NCI-H2107 (cell line): Measurements from ENCODE around the gene PPIL4.
"Not testable (repeated sequence)": the region's sequence is repeated elsewhere in the genome, so short reads cannot be mapped to it uniquely, and the experiment has no call there.

Source experiments
- DNase-seq: peaks from one replicate; lab custom pipeline; 2025; lab: John Stamatoyannopoulos, UW

Gene PPIL4

DNA sequence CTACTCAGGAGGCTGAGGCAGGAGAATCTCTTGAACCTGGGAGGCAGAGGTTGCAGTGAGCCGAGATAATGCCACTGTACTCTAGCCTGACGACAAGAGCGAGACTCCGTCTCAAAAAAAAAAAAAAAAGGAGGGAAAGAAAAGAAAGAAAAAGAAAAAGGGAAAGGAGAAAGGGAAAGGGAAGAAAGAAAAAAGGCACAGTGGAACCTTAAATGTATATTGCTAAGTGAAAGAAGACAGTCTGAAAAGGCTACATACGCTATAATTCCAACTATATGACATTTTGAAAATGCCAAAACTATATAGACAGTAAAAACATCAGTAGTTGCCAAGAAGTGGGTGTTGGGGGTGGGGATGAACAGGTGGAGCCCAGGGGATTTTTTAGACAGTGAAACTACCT lies 16.2 kb downstream of the PPIL4 start:
- DNase-seq, result no peak

GRCh38 chr6:149515494-149515893 lies 30.3 kb downstream of the PPIL4 start:
- DNase-seq, result no peak

DNA sequence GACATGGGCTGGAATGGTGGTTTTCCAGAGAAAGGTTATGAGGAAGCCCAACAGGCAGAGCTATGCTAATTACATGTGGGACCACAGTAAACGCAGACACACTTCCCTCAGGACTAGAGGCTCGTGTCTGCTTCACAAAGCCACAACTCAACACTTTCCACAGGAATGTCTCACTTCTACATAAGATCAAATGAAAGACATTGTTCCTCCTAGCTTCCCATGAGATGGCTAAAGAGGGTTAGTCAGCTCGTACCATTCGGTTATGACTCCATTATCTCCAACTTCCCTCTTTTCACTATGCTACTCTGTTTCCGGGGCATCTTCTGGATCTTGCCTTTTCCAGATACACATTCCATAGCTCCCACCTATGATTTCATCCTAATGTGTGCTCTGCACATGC lies 31.9 kb downstream of the PPIL4 start:
- DNase-seq, result no peak

DNA sequence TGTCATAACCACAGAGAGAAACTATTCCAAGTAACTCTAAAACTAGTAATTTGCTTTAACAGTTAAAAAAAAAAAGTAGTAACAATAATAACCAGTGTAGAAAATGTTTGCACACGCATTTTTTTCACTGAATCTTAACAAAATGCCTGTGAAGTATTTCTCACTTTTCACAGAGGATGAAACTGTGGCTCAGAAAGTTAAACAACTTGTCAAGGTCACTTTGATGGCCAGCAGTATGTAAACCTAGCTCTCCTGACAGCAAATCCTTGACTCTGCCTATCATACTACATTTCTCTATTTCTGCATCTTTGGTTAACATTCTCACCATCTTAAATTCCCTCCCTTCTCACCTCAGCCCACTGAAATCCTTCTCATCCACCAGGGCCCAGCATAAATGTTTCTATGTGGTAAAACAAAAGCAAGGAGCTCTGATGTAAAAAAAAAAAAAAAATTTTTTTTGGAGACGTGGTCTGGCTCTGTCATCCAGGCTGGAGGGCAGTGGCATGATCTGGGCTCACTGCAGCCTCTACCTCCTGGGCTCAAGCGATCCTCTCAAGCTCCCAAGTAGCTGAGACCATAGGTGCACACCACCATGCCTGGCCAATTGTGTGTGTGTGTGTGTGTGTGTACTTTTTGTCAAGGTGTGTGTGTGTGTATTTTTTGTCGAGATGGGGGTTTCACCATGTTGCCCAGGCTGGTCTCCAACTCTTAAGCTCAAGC lies 34.9 kb downstream of the PPIL4 start:
- DNase-seq, result no peak

GRCh38 chr6:149508485-149508884 lies 37.4 kb downstream of the PPIL4 start:
- no peak for DNase-seq

DNA sequence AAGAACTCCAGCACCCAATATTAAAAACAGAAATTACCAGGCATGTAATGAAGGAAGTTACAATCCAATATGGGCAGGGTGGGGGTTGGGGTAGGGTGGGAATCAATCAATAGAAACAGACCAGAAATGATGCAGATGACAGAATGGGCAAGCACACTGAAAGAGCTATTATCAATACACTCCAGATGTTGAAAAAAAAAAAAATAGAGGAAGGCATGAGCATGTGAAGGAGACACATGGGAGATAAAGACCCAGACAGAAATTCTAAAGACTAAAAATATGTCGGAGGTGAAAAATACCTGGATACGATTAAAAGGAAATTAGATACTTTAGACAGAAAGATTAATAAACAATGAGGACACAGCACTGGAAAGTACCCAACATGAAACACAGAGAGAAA lies 42.0 kb downstream of the PPIL4 start:
- DNase-seq, result no peak

- DNase-seq, result no peak
These were observed 42.6 kb downstream of the PPIL4 start for GRCh38 chr6:149503276-149503675.

GRCh38 chr6:149501768-149502167 lies 44.1 kb downstream of the PPIL4 start:
- no peak for DNase-seq

DNA sequence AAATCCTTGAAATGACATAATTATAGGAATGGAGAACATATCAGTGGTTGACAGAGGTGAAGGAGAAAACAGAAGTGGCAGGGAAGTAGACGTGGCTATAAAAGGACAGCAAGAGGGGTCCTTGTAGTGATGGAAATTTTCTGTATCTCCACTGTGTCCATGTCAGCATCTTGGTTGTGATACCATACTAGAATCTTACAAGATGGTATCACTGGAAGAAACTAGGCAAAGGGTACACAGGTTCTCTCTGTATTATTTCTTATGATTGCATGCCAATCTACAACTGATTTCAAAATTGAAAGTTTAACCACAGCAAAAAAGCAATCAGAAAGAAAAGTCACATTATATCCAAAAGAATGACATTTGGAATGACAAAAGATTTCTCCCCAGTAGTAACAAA lies 44.6 kb downstream of the PPIL4 start:
- DNase-seq, result no peak

DNA sequence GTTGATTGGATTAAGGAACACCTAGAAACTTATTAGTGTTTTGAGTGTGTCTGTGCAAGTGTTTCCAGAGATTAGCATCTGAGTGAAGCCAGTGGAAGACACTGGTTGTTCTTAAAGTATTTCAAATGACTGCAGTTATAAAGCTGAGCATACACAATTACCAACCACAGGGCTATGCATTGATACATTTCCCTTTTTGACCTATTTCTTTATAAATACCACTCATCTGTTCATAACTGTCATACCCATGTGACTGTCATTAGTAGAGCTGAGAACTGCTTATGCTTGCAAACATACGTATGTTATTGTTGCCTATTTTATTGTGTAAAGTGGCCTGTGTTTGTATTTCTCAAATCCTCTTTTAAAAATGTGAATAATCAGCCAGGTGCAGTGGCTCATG lies 45.7 kb downstream of the PPIL4 start:
- no peak for DNase-seq

DNA sequence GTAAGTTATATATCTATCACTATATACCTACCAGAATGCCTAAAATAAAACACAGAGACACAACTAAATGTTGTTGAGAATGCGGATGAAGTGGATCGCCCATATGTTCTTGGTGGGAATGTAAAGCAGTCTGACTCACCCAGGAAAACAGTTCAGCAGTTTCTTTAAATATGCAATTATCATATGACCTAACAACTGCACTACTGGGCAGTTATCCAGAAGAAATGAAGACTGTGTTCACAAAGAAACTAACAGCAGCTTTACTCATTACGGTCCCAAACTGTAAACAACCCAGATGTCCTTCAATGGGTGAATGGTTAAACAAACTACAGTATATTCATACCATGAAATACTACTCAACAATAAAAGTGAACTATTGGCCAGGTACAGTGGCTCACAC lies 46.8 kb downstream of the PPIL4 start:
- DNase-seq, result no peak

DNA sequence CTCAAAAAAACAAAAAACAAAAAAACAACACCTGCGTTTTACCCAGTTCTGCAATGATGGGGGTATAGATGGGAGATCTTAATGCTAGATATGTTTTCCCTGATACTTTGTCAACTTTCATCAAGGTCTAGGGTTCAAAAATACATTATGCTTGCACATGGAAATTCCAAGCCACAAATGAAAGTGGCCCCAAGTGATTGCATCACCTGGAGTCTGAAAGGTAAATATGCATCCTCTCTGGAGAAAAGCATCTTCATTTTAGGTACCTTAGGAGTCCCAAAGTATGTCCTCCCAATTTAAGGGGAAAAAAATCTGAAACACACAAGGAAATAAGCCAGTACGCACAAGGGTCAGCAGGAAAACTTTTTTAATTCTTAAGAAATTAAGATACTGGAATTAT lies 48.5 kb downstream of the PPIL4 start:
- no peak for DNase-seq

DNA sequence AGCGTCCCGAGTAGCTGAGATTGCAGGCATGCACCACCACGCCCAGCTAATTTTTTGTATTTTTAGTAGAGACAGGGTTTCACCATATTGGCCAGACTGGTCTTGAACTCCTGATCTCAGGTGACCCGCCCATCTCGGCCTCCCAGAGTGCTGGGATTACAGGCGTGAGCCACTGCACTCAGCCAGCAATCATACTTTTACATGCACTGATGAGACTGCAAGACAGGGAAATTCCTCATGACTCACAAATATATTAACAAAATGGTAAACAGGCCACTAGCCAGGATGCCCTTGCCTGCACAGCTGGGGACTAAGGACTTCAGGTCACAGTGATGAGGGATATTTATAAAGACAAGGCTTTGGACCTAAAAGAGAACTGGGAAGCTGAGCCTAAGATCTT lies 49.2 kb downstream of the PPIL4 start:
- not testable (repeated sequence) for DNase-seq

DNA sequence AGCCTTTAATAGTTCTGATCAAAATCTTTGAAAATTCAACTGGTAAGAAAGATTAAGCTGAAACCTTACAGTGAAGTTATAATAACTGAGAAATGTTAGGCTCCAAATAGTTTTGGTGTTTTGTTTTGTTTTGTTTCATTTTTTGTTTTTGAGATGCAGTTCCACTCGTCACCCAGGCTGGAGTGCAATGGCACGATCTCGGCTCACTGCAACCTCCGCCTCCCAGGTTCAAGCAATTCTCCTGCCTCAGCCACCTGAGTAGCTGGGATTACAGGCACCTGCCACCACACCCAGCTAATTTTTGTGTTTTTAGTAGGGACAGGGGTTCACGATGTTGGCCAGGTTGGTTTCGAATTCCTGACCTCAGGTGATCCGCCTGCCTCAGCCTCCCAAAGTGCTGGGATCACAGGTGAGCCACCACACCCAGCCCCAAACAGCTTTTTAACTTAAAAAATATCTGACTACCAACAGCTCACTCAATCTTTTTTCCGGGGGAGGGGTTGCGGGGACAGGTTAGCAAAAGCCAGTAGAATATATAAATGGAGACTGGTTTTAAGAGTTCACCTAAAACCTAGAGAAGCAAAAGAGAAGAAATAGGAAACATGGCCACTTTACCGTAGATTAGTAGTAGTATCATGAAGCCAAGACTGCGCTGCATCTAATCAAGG lies 50.4 kb downstream of the PPIL4 start:
- not testable (repeated sequence) for DNase-seq

GRCh38 chr6:149494810-149495209 lies 51.0 kb downstream of the PPIL4 start:
- not testable (repeated sequence) for DNase-seq

DNA sequence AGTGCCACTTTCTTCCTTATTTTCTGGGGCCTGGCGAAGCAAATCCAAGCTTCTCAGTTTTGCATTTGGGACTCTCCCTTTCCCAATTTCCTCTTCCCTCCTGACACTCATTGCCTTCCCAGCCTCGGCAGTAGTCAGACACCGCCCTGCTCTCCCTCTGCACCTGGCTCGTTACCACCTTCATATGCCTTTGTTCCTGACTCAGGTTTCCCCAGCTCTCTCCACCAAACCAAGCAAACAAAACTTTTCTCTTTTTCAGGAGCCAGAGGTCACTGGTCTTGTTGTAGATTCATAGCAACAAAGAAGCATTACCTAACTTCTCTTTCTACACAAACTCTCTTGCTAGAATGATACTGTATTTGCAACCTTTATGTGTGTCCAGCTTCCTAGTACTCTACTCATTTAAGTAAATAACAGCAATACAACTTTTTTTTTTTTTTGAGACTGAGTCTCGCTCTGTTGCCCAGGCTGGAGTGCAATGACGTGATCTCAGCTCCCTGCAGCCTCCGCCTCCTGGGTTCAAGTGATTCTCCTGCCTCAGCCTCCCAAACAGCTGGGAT lies 52.0 kb downstream of the PPIL4 start:
- no peak for DNase-seq

DNA sequence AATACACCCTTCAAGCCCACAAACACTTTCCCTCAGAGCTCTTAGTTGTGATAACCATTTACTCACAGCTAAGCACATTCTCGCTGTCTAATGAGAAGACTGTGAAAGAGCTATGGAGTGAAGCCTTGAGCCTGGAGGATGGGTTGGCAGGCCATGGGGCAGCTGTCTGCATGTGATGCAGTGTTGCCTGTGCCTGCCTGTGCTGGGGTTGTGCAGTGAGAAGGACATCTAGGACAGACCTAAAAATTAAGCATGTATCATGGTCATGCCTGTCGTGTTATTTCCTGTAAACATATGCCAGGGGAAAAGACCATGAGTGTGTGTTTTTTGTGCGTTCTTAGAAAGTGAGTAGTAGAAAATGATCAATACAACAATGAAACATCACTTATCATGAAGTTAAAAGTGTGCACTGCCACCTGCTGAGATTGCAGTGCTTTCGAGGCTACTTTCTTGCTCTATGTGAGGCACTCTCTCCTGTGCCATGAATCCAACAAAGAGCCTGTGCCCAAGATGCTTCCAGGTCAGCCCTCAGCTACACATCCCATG lies 53.0 kb downstream of the PPIL4 start:
- DNase-seq, result no peak

DNA sequence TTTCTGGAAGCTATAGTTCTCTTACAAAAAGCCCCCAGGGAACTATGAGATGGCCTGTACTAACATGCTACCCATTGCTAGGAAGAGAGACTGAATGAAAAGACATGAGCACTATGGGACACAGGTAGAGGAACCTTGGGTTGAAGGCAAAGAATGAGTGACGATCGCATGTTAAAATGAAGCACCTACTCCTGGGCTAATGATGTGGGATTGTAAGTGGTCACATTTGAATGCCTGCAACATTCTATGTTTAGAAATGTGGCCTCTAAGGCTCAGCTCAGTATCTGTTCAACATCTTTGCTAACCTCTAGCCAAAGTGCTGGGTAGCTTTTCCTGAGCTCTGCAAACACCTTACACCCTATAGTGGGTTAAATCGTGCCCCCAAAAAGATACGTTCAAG lies 55.9 kb downstream of the PPIL4 start:
- DNase-seq, result no peak

GRCh38 chr6:149488815-149489214 lies 57.0 kb downstream of the PPIL4 start:
- no peak for DNase-seq

GRCh38 chr6:149487316-149487715 lies 58.5 kb downstream of the PPIL4 start:
- no peak for DNase-seq

DNA sequence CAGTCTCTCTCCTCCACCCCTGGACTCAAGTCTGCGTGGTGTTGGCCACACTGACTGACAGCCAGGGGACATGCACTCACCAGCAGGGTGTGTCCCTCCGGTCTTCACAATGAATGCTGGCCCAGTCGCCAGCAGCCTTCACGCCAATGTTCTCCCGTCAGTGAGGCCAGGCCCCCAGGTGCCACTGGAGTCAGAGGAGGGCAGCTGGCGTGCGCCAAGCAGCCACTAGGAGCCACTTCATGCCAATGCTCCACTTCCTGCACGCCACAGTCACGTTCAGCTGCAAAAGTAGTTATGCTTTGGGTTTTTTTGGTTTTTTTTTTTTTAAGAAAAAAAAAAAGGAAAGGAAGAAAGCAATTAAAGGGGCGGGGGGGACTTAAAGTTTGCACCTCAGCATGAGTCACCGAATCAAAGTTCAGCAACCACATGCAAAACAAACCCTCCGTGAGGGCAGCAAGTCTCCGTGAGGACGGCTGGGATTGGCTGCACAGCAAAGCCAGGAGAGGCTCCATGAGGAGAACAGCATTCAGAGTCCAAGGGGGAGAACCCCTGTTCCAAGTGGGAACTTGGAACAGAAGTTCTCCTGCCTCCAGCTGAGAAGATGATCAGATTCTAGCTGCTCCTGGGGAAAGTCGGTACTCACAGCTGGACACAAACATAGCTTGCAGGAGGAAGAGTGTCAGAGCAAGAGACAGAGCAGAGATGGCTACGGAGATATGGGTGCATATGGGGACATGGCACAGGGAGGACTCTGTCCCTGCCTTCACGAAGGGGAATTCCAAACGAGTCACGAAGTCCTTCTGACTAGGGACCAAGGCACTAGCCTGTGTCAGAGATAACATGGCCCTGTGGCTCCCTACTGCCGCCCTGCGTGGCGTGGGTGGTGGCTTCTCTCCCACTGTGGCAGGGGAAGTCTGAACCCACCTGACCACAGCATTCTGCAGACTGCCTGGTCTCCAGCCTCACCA lies 60.8 kb downstream of the PPIL4 start, which contains the start of gene ZC3H12D:
TSS of gene ZC3H12D (minus strand) at position 282 of the 968 bp plus-strand sequence. CDS start 10,471 bp downstream, outside the sequence.
- DNase-seq, result no peak
